ENCODE measurements around the gene CIB2.
A peak's percentile ranks its signal among the peaks of the same experiment; 100 is the strongest.

The CIB2 gene

DNA sequence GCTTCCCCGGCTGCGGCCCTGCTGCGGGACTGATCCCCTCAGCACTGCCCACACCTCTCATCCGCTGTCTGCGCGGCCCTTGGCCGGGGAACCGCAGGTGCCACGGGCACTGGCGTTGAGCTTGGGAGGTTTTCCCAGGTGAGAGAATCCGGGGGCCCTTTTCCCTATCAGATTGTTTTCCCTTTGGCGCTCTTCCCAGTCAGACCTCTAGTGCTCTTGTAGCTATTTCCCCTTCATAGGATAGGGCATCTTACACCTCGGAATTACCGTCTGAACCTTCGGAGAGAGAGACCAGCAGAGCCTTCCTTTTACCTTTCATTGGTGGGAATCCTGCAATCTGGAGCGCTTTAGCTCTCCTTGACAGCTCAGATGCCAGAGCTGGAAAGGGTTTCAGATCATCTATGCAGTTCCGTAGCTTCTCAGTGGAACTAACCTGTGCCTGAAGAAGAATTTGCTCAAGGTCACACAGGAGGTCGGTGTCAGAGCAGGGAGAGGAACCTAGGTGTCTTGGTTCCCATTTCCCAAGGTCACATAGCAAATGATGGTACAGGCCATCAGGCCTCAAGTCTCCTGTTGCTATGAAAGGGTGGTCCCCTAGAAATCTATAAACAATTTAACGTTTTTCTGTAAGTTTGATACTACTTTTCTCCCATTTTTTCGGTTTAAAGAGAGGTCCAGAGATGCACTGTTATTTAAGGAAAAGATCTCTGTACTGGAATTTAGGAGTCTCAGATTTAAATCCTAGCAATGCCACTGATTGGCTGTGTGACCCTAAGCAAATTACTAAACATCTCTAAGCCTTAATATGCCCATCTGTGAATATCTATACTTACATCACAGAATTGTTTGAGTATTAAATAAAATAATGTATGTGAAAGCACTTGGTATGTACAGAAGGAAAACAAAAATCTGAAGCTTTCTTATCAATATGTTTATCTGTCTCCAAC lies 18.8 kb upstream of the CIB2 start:
- no peak for DNase-seq (ENCODE audit: low read depth)
- H3K4me3 ChIP-seq (ENCODE audit: low read depth, low read length) = peak overlapping the region; percentile 63
- TF ChIP-seq, protein P1, sequence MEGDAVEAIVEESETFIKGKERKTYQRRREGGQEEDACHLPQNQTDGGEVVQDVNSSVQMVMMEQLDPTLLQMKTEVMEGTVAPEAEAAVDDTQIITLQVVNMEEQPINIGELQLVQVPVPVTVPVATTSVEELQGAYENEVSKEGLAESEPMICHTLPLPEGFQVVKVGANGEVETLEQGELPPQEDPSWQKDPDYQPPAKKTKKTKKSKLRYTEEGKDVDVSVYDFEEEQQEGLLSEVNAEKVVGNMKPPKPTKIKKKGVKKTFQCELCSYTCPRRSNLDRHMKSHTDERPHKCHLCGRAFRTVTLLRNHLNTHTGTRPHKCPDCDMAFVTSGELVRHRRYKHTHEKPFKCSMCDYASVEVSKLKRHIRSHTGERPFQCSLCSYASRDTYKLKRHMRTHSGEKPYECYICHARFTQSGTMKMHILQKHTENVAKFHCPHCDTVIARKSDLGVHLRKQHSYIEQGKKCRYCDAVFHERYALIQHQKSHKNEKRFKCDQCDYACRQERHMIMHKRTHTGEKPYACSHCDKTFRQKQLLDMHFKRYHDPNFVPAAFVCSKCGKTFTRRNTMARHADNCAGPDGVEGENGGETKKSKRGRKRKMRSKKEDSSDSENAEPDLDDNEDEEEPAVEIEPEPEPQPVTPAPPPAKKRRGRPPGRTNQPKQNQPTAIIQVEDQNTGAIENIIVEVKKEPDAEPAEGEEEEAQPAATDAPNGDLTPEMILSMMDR (IDR thresholded peaks at IDR 0.05; ENCODE audit: low read depth, low read length, missing control alignments) = no peak
- in situ Hi-C loops (cut with HindIII; ENCODE audit: low sequenced_read_pairs) = no loop called here

DNA sequence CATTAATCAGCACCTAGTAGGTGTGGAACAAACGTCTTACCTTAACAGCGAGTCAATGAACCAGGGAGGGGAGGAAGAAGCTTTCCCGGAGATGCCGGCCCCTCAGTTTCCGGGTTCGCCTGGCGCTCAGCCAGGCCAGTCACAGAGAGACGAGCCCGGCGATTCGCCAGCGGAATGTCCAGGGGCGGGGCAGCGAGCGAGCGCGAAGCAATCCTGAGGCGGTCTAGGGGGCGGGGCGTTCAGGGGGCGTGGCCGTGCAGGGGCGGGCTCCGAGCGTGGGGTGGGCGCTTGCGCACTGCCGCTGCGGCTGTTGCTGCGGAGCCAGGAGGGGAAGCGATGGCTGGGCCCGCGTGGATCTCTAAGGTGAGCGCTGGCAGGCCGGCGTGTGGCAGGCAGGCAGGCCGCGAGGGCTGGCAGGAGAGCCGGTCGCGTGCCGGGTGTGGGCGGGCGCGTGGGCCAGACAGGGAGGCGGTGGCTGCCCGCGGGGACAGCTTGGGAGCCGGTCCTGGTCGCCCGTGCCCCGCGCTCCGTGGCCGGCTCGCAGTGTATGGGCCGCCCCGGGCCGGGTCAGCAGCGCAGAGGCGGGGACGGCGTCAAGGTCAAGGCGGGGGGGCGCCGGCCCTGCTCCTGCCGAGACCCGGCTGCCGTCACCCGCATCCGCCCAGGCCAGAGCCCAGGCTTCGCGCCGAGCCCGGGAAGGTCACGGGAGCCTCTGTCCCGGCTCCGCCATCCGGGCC lies 18.0 kb upstream of the CIB2 start, which contains the start of gene IDH3A:
Gene IDH3A (plus strand): TSS at position 295 of the 737 bp plus-strand sequence. CDS start 42 bp downstream, at position 337.
- peak within 1 kb of the TSS; percentile 63 for H3K4me3 ChIP-seq (ENCODE audit: low read depth, low read length)
- peak; percentile 79 for DNase-seq (ENCODE audit: low read depth)
- TF ChIP-seq, protein P1 (IDR thresholded peaks at IDR 0.05; ENCODE audit: low read depth, low read length, missing control alignments) = no peak
- in situ Hi-C loops (cut with HindIII; ENCODE audit: low sequenced_read_pairs) = no loop called here

DNA sequence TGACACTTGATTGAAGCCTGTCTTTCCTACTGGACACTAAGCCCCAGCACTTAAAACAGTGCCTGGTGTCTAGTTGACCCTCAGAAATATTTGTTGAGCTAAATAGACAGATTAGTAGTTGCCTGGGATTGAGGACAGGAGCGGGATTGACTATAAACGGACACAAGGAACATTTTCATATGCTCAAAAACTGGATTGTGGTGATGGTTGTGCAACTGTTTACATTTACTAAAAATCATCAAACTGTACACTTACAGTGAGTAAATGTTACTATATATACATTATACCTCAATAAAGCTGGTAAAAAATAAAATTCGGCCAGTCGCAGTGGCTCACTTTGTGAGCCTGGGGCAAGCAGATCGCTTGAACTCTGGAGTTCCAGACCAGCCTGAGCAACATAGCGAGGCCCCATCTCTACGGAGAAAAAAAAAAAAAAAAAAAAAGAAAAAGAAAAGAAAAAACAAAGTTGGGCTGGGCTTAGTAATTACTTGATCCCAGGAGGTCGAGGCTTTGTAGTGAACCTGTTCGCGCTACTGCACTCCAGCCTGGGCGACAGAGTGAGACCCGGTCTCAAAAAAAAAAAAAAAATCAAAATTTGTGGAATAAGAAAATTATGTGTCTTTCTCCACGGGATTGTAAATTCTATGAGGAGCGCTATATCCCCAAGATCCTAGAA lies 17.3 kb upstream of the CIB2 start:
- in situ Hi-C loops (cut with HindIII; ENCODE audit: low sequenced_read_pairs) = no loop called here
- peak overlapping the region; percentile 63 for H3K4me3 ChIP-seq (ENCODE audit: low read depth, low read length)
- no peak for DNase-seq (ENCODE audit: low read depth)
- TF ChIP-seq, protein P1 (IDR thresholded peaks at IDR 0.05; ENCODE audit: low read depth, low read length, missing control alignments) = no peak

DNA sequence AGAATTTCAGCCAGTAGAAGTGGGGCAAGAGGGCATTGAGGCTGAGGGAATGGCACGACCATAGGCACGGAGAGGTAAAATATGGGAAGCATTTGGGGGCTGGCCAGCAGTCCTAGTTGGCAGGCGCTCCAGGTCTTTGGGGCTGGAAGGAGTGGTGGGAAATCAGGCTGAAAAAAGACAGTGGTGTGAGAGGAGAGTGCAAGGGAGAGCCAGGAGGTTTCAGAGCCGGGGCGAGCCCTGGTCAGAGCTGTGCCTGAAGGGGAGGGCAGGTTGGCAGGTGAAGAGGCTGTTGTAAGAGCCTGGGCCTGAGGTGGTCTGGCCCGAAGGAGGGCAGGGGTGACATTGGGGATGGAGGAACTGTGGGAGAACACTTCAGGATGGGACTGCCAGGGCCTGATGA lies 16.3 kb upstream of the CIB2 start:
- H3K4me3 ChIP-seq (ENCODE audit: low read depth, low read length) = no peak overlapping the region
- in situ Hi-C loops (cut with HindIII; ENCODE audit: low sequenced_read_pairs) = no loop called here
- DNase-seq (ENCODE audit: low read depth) = no peak
- TF ChIP-seq, protein P1 (IDR thresholded peaks at IDR 0.05; ENCODE audit: low read depth, low read length, missing control alignments) = no peak

DNA sequence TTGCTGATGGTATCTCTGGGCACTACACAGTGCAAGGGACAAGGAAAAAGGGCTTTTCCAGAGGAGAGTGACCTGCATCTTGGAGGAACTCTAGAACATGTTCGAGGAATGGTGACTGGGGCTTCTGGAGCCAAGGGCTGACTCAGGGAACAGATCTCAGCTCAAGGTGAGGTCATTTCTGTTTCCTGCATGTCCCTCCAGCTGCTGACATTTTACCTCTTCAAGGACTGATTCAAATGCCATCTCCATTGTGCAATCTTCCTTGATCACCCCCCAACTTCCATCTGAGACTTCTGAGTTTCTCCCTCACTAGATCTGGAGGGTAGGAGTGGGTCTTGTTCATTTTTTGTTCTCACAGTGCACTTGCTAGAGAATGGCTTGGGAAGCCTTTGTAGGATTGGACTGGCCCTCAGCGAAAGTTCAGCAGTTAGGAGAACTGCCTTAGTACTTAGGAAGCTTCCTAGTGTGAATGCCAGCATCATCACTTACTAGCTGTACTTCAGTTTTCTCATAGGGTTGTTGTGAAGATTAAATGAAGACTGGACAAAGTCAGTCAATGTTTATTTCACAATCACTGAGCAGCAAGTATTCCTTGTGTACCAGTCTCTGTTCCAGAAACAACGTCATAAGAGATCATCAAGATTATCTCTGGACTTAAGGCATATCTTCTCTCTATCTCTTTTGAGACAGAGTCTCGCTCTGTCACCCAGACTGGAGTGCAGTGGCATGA lies 15.3 kb upstream of the CIB2 start:
- no peak overlapping the region for H3K4me3 ChIP-seq (ENCODE audit: low read depth, low read length)
- in situ Hi-C loops (cut with HindIII; ENCODE audit: low sequenced_read_pairs) = no loop called here
- no peak for DNase-seq (ENCODE audit: low read depth)
- TF ChIP-seq, protein P1 (IDR thresholded peaks at IDR 0.05; ENCODE audit: low read depth, low read length, missing control alignments) = no peak
